Activated T-cell treated with anti-CD3 and anti-CD28 coated beads, Interleukin-2, amount 50 U/mL, for 1 hour (primary cell): ENCODE results near the gene C10orf105.

Source experiments
- DNase-seq: peaks from one replicate; pipeline ENCODE4 v3.0.0-alpha.2; 2020

C10orf105 gene

DNA sequence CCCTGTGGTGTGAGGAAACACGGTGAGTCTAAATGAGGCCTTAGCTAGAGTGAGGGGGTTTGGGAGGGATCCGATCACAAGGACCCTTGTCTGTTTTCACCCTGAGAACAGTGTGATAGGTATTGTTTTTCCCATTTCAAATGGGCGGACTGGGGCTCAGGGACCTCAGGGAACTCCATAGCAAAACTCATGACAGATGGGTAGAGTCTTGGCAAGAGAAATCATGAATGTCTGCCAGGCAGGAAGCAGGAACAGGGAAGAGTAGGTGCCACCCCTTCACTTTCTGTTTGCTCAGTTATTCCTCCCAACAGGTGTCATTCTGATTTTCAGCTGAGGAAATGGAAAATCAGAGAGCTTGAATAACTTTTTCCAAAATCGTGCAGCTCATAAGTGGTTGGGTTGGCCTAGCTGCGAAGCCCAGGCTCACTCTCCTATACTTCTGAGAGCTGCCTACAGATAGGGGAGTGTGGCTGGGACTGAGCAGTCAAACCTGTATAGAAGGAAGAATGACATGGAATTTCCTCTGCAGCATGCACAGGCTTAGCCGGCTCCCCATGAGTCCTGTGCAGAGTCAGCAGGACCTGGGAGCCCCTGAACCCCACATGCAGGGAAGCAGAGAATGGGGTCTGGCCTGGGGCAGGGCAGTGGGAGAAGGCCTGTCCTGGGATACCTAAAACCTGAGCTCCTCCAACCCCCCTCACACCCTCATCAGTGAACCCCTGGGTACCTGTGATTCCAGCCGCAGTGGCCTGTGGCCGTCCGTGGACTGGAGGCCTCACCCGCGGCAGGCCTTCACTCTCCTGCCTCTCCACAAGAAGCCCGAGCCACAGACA lies 17.6 kb upstream of the C10orf105 start:
- no peak for DNase-seq

DNA sequence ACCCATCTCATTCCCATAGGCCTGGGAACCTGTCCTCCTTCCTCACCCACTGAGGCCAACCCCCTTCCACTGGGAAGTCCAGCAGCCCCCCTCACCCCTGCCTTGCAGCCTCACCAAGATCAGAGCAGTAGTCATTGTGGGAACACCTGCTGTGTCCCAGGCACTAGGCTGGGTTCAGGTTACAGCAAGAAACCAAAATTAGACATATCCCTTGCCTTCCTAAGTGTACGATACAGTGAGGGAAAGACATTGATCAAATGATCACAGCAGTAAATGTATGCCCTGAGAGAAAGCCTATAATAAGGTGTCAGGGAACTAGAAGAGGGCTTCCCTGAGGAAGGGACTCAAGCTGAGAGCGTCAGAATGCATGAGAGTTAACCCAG lies 17.0 kb upstream of the C10orf105 start:
- DNase-seq: no peak

DNA sequence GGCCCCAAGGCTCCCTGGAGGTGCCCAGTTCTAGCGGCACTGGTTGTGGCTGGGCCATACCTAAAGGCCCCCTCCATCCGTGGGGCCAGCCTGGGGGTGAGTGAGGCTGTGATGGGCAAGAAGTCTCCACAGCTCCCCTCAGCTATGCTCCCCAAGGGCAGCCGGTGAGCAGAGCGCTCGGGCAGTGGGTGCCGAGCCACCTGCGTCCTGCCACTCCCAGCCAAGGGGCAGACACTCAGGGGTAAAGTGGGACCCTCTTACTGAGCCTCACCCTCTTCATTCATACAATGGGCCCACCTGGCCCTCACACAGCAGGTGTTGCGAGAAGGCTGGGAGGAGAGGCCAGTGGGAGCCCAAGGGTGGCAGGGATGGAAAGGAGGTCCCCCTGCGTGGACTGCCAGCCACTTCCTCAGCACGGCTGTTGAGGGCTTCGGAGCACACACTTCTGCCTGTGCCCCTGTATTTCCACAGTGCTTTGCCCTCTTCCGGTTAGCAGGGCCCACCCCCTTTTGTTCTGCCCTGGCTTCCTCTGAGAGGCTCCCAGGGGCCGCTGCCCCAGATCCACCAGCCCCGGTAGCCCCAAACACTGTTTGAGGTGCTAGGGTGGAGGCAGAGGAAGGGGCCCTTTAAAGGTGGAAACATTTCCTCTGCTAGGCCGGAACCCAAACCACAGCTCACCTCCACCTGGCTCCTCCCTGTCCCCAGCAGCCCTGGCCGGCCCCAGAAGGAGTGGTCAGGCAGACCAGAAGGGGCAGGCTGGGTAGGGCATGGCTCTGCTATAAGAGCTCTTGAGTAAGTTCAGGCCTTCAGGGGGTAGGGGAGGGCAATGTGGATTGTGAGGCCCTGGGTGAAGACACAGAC lies 16.4 kb upstream of the C10orf105 start:
- peak; percentile 58 for DNase-seq

GRCh38 chr10:71734797-71735196 lies 15.2 kb upstream of the C10orf105 start:
- DNase-seq: no peak

GRCh38 chr10:71731791-71732190 lies 12.2 kb upstream of the C10orf105 start:
- DNase-seq: no peak

GRCh38 chr10:71729161-71729636 lies 9.6 kb upstream of the C10orf105 start:
- DNase-seq: no peak

DNA sequence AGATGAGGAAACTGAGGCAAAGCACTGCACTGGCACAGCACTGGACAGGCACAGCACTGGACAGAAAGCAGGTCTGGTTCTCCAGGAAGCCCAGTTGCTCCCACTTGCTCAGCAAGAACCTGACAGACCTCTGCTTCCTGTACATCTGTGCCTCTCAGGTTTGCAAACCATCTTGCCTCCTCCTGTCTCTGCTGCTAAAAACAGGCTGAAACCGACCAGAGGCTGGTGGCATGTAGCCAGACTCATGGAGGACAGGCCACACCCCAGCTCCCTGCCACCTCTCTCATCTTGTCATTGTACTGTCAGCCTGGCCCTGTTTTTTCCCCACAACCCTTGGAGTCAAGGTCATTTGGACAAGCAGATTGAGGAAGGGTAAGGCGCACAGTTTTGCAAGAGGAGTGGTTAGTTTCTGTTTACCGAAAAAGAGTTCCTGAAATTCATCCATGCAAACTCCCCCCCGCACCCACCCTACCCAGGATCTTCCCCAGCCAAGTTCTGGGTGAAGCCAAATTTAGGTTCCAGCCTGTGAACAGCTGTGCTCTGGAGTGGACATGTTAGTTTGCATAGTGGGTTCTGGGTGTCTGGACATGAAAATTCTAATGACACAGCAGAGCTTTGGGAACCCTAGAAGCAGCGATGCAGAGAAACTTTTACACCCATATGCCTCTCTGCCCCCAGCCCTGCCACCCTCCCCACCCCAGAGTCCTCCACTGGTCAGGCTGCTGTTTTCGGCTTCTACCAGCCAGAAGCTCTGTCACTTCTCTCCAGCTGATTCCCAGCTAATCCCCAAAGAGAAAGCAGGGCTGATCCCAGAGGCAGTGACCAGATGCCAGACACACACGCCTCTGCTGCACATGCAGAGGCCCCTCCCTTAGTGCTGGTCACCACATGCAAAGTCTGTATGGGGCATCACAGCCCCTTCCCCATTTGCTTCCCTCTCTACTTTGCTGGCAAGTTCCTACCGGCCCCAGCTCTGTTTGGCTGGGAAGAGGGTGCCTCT lies 8.5 kb upstream of the C10orf105 start:
- DNase-seq: peak; percentile 69

DNA sequence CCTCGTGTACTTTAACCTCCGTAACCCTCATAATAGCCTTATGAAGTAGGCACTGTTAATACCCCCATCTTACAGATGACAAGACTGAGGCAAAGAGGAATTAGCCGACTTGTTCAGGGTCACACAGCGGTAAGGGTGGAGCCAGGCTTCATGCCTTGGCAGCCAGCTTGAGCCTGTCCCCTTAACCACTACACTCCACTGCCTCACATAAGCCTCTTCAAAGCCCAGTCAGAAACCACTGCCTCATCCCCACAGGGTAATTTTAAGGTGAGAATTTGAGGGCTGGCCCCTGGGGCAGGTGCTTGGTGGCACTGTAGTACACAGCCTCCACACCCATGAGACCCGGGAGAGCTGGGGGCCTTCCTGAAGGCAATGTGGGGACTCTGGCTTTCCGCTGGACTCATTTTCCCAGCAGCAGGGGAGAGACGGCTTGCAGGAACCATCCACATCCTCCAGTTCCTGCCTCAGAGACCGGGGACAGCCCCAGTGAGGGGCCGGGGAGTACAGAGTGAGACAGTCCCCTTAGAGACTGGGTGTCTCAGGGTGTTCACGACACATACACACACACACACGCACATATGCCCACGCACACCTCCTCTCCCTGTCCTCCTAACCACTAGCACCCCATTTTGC lies 7.6 kb upstream of the C10orf105 start:
- no peak for DNase-seq

DNA sequence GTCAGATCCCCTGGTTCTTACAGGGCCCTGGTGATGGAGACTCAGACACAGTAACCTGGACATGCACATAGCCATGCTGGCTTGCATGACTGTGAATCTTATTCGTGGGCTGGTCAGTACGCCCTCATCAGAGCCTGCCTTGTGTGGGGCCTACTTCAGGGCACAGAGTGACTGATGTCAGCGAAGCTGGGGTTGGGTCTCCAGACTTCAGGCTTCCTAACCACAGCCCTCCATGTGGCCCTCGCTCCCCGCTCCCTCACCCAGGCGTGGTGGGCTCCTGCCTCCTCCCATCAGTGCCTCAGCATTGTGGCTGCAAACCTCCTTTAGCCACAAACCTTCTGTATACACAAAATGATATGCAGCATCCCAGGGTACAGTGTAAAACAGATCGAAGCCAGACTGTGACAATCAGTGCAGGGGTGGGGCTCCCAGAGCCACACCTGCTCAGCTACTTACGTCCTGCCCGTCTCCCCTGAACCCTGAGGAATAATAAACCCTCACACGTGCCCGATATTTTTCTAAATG lies 7.1 kb upstream of the C10orf105 start:
- DNase-seq: no peak

GRCh38 chr10:71725998-71726579 lies 6.5 kb upstream of the C10orf105 start:
- DNase-seq: peak; percentile 63

DNA sequence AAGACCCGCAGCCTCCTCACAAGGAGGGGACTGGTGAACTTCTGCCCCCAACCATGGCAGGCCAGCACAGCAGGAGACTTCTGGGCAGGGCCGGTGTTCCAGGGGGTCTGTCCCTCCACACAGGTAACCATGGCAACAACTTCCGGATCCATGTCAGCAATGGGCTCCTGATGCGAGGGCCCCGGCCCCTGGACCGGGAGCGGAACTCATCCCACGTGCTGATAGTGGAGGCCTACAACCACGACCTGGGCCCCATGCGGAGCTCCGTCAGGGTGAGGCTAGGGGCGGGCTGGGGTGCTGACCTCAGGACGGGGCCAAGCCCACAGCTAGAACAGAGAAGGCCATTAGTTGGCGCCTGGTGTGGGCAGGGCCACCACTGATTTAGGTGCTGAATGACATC lies 5.7 kb upstream of the C10orf105 start:
- DNase-seq: no peak

GRCh38 chr10:71724539-71724938 lies 5.0 kb upstream of the C10orf105 start:
- no peak for DNase-seq

GRCh38 chr10:71723311-71723710 lies 3.7 kb upstream of the C10orf105 start:
- no peak for DNase-seq

DNA sequence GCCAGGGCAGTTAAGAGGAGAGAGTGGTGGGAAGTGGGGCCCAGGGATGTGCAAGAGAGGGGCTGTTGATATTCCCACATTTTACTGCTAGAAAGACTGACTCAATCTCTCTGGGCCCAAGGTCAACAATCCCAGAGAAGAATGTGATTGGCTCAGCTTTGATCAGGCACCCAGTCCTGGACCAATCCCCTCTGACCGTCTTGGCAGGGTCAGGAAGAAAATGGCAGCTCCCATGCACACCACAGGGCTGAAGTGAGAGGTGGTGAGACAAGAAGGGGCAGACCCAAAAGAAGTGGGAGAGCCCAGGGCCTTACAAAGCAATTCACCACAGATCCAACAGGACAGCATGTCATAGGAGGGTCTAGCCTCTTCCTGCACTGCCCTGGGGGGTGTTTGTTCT lies 3.3 kb upstream of the C10orf105 start:
- DNase-seq: no peak

- DNase-seq: no peak
Observed at GRCh38 chr10:71721313-71721712, 1.7 kb upstream of the C10orf105 start.

DNA sequence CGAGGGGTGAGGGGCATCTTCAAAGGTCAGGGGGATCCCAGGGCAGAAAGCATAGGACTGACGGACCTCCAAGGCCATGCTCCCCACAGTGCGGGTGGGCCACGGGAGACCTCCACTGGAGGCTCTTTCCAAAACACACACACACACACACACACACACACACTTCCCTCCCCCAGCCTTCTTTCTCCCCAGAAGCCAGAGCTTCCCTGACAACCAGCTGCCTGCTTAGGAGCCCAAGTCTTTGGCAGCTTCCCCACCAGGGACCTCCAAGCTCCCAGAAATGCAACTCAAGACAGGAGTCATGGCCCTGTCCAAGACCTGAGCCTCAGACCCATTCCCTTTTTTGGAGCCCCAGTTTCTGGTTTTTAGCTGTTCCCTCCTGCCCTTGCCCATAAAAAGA lies 710 bp upstream of the C10orf105 start:
- no peak for DNase-seq

- DNase-seq: no peak
Observed at GRCh38 chr10:71719042-71719441, 536 bp downstream of the C10orf105 start.

- no peak for DNase-seq
Observed at GRCh38 chr10:71718165-71718698, 1.3 kb downstream of the C10orf105 start.

- DNase-seq: no peak
Observed at GRCh38 chr10:71717551-71717951, 2.0 kb downstream of the C10orf105 start.

DNA sequence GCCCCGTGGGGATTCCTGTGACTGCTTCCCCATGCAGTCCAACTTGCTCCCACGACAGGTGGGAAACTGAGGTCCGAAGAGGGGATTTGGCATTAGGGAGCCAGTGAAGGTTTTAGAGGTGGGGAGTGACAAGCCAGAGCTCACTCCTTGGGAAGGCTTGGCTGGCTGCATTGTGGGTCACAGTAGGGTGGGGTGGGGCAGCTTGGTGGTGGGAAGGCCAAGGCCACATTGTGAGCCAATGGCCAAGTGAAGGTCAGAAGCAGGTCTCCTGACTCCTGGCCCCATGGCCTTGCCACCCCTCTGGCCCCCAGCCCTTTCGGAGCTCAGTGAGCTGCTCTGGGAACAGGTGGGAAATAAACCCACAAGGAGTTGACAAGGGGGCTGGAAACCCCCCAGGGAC lies 2.5 kb downstream of the C10orf105 start:
- no peak for DNase-seq

DNA sequence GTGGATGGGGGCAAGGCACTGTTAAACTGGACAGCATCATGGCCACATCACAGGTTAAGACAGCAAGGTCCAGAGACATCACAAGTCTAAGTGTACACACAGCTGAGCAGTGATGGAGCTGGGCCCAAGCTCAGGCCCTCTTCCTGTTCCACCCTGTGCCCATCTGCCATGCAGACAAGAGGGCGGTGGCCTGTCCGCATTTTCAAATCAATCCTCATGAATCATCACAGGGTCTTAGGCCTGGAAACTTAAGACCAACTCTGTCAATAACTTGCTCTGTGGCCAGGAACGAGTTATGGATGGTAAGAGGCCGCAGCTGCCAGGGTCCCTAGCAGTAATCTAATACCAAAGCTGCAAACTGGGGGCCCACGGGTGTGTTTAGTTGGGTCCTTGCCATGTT lies 3.2 kb downstream of the C10orf105 start:
- DNase-seq: no peak
